NCI-H2107 treated with DMSO at 0.1 percent for 48 hours (cell line): ENCODE measurements around the gene NGEF.
"Not testable (repeated sequence)": the region's sequence is repeated elsewhere in the genome, so short reads cannot be mapped to it uniquely, and the experiment has no call there.

Source experiments
- DNase-seq: peaks from one replicate; lab custom pipeline; 2025; ENCODE audit not compliant: unreplicated experiment; lab: John Stamatoyannopoulos, UW

The NGEF gene, protein sequence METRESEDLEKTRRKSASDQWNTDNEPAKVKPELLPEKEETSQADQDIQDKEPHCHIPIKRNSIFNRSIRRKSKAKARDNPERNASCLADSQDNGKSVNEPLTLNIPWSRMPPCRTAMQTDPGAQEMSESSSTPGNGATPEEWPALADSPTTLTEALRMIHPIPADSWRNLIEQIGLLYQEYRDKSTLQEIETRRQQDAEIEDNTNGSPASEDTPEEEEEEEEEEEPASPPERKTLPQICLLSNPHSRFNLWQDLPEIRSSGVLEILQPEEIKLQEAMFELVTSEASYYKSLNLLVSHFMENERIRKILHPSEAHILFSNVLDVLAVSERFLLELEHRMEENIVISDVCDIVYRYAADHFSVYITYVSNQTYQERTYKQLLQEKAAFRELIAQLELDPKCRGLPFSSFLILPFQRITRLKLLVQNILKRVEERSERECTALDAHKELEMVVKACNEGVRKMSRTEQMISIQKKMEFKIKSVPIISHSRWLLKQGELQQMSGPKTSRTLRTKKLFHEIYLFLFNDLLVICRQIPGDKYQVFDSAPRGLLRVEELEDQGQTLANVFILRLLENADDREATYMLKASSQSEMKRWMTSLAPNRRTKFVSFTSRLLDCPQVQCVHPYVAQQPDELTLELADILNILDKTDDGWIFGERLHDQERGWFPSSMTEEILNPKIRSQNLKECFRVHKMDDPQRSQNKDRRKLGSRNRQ

DNA sequence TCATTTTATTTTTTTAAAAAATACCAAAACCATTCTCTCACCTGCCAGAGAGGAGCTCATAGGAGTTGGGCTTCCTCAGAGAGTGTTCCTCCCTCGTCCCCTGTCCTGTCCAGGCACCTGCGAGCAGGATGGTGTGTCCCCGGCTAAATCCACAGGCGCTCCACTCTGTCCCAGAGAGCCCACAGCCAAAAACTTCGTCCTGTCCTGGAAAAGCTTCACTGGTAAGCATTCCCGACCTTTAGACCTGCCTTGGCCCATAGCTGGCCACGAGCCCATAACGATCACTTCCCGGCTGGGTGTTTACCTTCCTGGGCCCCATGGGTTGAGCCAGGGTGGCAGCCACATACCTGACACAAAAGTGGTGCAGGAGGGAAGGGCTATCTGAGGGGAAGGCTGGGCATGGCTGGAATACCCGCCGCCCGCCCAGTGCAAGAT lies at the start of gene NGEF:
Gene NGEF (minus strand): TSS at position 230 of the 435 bp plus-strand sequence. CDS start 38,366 bp downstream, outside the sequence.
- no peak for DNase-seq

DNA sequence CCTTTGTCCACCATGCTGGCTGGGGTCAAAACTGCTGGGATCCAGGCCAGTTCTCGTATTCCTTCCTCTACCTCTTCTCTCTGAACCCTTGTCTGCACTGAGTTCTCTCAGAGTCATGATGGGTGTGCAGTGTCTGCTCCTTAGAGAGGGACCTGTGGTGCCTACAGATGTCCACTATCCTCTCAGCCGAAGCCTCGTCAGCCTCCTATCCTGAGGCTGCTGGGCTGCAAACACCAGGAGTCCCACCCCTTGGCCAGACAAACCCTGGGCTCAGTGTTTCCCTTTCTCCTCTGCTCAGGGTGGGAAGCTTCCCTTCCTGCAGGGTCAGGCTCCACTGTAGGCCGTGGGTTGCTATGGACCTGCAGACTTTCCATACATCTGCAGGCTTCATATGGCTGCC lies 49.4 kb upstream of the NGEF start:
- DNase-seq = no peak

DNA sequence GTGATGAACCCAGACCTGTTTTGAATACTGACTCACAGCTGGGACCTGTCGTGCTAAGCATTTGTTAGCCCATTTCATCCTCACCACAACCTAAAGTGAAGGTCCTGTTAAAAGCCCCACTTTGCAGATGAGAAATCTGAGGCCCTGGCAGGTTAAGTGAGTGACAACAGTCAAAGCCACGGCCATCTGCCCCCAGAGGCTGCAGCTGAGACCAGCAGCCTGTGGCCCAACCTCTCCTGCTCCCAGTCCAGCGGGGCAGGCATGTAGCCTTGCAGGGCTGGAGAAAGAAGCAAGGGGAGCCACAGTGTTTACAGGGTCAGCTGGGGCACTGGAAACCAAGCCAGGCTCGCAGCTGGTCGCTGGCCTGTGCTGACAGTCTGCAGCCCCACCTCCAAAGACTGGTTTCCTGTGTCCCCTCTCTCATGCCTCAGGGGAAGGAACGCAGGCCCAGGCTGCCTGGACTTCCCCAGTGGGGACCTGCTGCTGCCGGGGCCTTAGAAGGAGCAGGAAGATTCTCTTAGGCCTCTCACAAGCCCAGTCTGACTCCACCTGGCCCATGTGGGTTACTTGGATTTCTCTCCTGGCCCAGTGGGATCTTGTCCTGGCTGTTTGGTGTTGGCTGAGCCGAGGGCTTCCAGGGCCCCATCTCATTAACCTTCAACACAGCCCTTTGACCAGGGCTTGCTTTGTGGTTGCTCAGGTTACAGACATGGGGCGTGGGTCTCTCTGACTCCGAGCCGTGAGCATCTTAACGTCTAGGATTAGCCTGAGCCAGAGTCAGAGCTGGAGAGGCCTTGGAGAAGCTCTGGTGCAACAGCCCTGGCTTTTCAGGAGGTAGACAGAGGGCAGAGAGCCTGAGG lies 48.8 kb upstream of the NGEF start:
- no peak for DNase-seq

DNA sequence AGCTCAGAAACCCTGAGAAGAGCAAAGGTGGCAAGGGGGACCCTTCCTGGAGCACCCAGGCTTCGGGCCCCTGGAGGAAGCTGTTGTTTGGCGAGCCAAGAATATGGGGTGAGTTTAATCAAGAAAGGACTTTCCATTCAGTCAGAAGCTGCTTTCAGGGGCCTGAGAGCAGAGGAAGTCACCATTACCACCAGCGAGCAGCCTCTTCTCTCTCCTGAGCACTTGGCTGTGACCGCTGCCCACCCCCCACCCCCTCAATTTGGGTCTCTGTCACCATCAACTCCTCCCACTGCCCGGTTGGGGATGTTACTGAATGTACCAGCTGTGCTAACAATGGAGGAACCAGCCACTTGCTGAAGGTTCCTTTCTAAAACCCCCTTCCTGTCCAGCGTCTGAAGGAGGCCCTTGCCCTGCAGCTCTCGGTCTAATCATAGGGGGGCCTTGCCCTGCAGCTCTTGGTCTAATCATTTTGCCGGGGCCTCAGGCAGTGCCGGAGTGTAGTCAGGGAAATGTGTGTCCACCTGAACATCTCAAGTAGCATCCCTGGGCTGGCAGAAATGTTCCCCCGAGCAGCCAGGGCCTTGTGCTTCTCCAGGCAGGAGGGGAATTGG lies 48.0 kb upstream of the NGEF start:
- DNase-seq = no peak

DNA sequence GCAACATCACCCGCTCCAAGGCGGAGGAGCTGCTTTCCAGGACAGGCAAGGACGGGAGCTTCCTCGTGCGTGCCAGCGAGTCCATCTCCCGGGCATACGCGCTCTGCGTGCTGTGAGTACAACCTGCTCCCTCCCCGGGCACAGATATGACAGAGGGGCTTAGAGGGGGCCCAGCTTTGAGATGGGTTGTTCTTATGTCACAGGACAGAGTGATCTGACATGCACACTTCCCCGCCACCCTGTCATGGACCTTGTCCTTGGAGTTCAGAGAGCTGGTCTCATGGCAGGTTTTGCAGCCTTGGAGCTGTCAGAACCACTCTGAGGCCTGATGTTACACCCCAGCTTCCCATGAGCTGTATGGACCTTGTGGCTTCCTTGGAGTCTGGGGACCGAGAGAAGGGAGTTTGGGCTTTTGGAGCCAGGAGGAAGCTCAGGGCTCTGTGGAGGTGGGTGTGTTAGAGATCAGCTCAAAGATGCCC lies 47.5 kb upstream of the NGEF start:
- DNase-seq = no peak

DNA sequence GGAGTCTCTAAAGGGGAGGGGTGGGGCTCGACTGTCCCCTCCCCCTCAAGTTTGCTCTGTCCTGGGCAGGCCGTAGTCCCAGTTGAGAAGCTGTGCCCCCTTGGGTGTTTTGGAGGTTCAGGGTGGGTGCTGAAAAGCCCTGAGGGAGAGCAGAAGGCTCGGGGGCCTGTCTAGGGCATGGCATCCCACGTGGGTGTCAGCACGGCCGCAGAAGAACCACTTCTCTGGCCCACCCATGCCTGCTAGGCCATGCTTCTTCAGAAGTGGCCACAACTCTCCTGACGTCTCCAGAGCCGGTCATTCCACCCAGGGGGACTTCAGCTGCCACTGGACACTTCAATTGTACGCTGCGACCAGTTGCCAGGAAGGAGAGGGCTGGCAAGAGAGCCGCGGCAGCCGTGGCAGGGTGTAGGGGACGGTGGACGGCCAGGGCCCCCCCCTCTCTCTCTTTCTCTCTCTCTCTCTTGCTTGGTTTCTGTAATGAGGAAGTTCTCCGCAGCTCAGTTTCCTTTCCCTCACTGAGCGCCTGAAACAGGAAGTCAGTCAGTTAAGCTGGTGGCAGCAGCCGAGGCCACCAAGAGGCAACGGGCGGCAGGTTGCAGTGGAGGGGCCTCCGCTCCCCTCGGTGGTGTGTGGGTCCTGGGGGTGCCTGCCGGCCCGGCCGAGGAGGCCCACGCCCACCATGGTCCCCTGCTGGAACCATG lies 46.9 kb upstream of the NGEF start, which contains the start of gene INPP5D:
Gene INPP5D (plus strand): TSS at position 546 of the 704 bp plus-strand sequence. CDS start 137 bp downstream, at position 683.
- DNase-seq = no peak

DNA sequence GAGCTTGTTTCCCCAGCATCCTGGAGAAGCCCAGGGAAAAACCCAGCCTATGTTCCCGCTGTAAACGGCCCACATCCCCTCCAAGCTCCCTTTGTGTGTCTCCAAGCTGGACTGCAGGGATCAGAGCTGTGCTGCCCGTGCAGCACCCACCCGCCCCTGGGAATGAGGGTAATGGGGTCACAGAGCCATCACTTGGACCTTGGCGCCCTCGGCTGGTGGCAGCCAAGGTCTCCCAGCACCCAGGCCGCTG lies 46.4 kb upstream of the NGEF start:
- DNase-seq = no peak

DNA sequence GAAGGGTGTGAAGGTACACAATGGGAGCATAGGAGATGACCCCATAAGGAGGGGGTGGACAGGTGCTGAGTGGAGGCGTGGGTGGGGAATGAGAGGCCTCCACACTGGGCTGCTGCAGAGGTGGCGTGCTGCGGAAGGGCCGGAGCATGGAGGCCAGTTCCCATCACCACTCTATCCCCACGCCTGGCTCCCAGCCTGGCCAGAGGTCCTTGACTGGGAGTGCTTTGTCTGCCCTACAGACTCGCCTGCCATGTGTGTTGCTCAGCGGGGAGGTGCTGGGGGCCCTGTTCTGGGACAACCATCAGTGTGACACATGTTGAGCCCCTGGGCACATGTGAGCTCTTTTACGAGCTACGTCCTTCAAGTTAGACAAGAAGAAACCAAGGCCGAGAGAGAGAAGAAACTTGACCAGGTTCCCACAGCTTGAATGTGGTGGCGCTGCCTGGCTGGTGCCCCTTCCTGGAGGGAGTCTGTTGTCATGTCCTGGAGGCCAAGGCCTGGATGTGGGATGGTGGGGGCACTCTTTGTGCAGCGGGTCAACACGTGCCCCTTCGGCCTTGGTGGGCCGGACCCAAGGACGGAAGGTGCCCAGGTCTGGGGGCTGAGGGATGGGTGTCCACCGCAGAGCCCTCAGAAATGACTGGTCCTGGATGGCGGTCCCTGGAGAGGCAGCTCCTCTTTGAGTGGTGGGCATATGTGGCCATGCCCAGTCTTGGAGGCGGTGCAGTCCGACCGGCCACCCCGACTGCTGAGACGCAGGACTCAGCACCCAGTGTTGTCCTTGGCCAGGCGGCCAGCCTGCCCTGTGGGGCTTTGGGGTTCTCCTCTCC lies 45.9 kb upstream of the NGEF start:
- DNase-seq = no peak

DNA sequence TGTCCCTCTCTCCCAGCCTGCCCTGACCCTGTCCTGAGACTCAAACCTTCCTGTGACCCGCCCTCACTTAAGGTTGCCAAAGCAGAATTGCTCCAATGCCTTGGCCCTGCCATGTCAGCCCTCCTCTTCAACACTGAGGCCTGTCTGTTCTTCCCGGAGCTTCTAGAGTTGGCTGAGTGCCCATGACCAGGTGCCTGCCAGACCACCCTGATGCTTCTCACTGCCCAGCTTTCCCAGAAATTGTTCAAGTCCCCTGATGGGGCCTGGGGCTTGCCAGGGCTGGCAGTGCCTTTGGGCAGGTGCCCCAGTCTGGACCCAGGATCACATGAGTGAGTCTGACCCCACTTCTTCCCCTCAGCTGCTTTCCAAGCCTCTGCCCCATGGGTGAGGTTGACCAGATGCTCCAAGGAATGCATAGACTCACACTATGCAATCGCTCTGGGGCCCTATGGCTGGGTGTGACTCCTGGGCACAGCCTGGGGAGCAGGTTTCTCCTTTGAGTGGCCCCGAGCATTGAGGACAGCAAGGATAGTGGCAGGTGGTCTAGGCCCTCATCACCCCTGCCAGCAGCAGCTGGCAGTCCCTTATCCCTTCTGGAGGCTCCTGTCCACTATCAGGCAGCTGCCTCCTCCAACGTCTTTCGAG lies 44.0 kb upstream of the NGEF start:
- DNase-seq = no peak

DNA sequence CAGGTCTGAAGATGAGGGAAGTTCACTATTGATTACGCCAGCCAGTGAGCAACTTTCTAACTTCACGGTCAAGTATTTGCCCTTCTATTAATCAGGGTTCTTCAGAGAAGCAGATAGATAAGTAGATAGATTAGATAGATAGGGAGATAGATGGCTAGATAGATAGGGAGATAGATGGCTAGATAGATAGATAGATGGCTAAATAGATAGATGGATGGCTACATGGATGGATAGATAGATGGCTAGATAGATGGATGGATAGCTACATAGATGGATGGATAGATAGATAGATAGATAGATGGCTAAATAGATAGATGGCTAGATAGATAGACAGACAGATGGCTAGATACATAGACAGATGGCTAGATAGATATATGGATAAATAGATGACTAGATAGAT lies 42.3 kb upstream of the NGEF start:
- DNase-seq = no peak

DNA sequence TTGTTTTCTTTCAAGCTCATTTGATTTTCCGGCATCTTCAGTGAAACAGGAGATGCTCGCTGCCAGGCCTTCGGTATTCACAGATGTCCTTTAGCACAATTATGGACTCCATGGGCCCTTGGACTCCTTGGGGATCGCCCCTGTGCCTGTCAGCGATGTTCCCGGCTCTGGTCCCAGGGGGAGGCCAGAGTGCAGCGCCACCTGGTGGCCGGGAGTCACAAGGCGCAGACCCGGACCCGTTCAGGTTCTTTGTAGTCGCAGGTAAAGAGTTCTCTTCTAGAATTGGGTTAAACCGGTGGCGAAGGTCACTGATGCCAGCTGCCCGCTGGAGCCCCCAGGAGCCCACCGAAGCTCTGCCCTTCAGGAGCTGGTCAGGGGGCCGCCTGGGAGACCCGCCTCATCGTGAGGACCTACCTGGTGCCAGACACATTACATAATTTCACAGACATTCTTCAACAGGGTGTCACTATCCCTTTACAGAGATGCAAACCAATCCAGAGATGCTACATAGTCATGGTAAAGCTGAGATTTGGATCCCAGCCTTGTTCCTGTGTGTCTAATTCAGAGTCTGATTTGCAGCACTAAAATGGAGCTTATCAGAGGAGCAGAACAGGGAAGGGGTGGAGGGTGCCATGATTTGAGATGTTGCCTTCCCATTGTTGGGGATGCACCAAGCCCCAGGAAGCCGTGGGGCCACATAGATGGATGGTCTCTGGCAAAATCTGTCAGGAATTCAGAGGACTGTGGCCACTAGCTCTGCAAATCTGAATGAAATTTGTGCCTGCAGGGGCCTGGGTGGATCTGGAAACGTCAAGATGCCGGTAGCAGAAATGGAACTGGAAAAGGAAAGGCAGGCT lies 41.1 kb upstream of the NGEF start:
- no peak for DNase-seq

DNA sequence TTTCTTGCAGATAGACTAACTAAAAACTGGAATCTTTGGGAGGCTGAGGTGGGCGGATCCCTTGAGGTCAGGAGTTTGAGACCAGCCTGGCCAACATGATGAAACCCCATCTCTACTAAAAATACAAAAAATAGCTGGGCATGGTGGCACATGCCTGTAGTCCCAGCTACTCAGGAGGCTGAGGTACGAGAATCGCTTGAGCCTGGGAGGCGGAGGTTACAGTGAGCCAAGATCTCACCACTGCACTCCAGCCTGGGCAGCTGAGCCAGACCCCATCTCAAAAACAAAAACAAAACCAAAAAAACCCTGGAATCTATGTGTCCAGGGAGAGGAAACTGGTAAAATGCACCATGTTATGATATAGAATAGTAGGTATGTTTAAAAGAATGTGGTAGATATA lies 39.5 kb upstream of the NGEF start:
- not testable (repeated sequence) for DNase-seq

DNA sequence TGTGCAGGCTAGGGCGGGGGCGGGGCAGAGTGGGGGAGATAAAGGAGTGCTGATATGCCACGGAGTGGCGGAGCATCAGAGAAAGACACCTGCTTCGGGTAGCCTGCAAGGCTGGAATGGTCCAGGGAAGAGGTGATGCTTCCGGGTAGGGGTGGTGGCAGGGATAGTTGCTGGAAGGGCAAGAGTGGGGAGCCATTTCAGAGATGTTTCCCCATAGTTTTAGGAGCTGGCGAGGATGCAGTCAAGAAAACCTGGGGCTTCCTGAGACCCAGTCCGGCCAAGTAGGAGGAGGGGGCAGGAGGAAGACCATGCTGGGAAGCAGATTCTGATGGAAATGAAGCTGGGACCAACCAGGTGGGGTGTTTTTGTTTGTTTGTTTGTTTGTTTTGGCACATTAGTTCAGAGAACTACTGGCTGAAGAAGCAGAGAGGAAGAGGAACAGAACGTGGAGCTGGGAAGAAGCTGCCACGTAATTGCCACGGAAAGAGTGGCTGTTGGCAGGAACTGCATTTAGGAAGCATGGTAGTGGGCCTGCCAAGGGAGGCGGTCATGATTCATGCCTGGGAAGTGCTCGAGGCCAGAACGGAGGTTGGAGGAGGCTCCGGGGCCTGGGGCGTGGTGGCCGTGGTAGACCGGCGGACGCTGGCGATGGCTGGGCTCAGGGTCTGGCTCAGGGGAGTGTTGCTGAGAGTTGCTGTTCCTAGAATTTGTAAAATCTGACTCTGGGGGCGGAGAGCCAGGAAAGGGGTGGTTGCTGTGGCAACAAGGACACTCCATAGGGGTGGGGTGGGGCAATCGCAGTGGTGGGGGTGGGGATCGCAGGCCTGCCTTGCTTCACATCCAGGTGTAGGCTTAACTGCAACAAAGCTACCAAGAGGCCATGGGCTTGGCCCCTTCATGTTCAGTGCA lies 38.4 kb upstream of the NGEF start:
- no peak for DNase-seq

DNA sequence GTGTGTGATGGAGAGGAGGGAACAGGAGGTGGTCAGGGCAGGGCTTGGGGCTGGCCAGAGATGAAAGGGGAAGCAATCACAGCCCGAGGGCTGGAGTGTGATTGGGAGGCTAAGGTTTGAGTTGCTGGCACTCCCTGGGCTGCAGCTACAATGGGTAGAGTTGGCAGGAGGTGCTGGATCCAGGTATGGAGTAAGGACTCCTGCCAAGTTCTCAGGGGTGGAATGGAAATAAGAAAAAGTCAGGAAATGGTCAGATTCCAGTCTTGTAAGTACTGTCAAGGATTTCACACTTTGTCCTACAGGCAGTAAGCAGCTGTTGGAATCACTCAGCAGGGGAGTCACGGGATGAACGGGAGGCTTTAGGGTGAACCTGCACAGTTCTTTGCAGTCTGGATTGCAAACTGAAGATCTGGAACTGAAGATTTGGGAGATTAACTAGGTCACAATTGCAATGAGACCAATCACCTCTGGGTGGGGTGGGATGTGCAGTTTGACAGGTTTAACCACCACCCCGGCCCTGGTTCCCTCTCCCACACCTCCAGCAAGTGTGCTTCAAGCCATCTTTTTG lies 36.2 kb upstream of the NGEF start:
- no peak for DNase-seq

DNA sequence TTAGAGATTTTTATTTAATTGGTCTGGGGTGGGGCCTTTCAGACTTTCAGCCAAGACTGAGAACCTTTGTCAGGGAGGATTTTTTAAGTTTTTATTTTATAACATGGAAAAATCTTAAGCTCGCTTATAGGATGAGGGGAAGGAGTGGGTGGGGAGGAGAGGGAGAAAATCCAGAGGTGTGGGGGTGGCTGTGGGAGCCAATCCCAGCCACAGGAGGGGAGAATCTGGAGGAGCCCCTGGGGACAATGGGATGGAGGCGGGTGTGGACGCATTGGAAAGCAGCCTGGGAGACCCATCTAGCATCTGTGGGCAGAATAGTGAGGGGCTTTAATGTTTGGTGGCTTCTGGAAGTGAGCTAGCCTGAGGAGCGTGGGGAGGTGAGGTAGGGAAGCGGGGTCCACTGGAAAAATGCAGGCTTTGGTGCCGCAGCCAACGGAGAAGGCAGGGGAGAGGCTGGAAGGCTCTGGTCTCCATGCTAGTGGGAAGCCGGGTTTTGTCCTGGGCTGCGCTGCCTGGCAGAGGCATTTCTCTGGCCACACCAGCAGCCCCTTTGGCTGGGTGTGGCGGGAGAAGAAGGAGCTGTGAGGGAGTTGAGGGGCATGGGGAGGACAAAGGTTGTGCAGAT lies 35.6 kb upstream of the NGEF start:
- no peak for DNase-seq

DNA sequence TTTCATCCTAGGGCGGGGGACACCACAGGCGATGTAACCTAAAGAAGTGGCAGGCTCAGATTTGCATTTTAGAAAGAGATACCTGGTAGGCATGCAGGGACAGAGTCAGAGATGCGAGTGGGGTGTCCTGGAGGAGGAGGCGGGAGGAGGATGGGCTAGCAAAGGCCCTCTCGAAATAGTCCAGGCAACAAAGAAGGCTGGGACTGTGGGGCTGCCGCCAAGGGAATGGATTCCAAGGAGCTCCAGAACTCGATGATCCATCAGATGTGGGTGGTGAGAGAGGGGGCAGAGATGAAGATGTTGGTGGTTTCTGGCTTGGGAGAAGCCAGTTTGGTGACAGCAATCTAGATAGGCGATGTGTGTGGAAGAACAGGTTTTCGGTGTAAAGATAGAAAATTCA lies 34.6 kb upstream of the NGEF start:
- DNase-seq = no peak
